Inflammatory macrophage treated with lipopolysaccharide for 1 hour (primary cell): ENCODE results near the gene SLC9A1.

Source experiments
- DNase-seq, 2 donors: peaks; one replicate each; pipeline ENCODE4 v3.0.0-alpha.2; 2020 to 2022

The SLC9A1 gene

DNA sequence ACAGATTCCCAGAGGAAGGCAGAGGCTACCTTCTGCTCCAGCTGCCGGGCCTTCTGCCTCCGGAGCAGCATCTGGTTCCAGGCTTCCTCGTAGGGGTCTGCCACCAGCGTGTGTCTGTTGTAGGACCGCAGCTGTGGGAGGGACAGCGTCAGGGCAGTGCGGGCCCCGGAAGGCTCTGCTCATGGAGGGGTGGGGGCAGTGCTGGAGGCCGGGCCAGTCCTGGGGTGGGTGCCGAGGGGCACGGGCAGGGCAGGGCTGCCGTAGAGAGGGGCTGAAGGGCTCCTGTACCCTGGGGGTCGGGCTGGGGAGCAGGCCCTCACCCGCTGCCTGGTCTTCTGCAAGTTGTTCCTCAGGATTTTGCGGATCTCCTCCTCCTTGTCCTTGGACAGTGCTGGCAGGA is 53.2 kb downstream of the SLC9A1 start:
- DNase-seq, result no peak

DNA sequence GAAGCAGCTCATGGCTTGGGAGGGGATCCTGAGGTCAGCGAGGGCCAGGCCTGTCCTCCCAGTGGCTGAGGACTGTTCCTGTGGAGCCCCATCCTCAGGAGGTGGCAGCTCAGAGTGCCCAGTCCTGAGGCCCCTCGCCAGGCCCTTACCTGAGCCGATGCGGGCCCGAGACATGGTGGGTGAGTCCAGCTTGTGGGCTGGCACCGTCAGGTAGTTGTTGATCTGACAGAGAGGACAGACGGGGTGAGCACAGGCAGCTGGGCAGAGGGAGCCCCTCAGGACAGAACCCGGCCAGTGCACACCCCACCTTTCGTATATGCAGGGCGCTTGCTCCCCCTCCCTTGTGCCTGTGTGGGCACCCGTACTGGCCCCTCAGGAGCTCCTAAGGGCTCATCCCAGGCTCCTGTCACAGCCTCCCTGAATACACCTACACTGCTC is 53.9 kb downstream of the SLC9A1 start:
- DNase-seq, result no peak

- DNase-seq, result no peak
Measured at GRCh38 chr1:27100335-27101053, 54.4 kb downstream of the SLC9A1 start.

GRCh38 chr1:27099587-27100334 is 55.2 kb downstream of the SLC9A1 start:
- DNase-seq, result peak; percentile 55 to 72

DNA sequence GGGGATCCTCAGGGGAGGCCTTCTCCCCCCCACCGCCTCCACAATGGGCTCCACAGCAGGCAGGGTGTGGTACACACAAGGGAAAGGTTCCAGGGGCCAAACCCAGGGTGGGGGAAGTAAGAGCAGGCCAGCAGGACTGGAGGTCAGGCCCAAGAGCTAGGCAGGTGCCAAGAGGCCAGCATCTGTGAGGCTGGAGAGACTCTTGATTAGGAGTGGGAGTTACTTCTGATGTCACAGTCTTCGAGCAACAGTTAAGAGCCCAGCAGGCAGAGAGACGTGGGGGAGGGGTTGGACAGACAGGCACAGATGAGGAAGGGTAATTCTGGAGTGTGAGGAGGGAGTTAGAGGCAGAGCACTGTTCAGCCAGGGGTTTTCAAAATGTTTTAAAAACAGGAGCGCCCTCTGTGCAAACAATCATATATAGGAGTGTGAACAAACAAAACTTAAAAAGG is 55.8 kb downstream of the SLC9A1 start:
- peak; percentile 31 to 74 for DNase-seq

GRCh38 chr1:27098431-27099134 is 56.3 kb downstream of the SLC9A1 start:
- peak; percentile 42 to 69 for DNase-seq

DNA sequence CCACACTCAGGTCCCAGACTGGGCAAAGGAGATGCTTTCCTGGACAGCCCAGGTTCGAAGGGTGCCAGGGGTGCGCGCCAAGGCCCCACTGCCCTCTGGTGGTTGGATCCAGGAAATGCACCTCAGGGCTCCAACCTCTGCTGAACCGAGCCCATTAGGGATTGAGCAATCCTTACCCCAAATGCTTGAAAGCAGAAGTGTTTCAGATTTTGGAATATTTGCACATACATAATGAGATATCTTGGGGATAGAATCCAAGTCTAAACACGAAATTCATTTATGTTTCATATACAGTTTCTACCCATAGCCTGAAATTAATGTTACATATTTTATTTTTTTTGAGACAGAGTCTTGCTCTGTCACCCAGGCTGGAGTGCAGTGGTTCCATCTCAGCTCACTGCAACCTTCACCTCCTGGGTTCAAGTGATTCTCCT is 57.4 kb downstream of the SLC9A1 start:
- peak; percentile 87 to 97 for DNase-seq

GRCh38 chr1:27095576-27095975 is 59.3 kb downstream of the SLC9A1 start:
- DNase-seq, result peak; percentile 85 to 91

DNA sequence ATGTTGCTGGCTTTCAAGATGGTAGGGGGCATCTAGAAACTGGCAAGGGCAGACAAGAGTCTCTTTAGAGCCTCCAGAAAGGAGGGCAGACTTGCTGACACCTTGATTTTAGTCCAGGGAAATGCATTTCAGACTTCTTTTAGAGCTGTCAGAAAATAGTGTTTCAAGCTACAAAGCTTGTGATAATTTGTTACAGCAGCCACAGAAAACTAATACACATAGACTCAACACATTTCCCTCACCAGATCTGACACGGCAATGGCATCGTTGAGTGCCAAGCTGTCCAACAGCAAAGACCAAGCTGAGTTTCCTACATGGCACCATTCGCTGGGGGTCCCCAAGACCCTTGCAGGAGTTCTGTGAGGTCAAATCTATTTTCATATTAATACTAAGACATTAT is 62.0 kb downstream of the SLC9A1 start:
- no peak for DNase-seq

GRCh38 chr1:27090911-27091310 is 64.0 kb downstream of the SLC9A1 start:
- DNase-seq, result no peak

GRCh38 chr1:27087371-27088220 is 67.3 kb downstream of the SLC9A1 start:
- DNase-seq, result peak; percentile 64 to 88

DNA sequence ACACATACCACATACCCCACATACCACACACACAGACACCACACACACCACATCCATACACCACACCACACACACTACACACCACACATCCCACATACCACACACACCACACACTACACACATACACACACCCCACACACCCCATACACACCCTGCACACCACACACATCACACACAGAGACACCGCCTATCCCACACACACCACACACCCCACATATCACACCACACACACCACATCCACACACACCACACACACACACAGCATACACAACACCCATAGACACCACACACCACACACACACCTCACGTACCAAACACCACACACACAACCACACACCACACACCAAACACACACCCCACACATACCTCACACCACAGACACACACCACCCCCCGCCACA is 68.3 kb downstream of the SLC9A1 start:
- no peak for DNase-seq

DNA sequence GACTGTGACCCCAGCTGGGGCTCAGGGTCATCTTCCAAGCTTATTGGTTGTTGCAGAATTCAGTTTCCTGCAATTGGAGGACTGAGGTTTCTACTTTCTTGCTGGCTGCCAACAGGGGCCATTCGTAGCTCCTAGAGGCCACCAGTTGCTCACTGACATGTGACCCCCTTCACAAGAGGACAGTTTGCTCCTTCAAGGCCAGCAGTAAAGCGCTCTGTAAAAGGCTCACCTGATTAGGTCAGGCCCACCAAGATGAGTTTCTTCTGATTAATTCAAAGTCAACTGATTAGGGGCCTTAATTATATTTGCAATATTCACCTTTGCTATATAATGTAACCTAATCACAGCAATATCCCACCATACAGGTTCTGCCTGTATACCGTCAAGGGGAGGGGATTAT is 68.9 kb downstream of the SLC9A1 start:
- no peak for DNase-seq

DNA sequence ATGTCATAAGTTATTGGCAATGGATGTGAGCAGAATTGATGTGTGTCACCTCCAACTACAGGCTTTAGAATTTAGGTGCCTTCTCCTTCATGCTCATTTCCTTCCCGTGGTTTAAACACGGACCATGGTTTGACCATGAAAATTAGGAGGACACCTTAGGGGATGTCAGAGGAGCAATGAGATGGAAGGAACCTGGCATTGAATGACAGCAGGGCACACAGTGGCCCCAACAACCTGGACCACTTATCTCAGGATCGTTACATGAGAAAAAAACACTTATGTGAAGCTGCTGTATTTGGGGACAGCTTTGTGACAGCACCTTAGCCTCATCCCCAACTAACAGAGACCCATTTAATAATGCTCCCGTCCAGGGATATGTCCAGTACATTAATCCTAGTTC is 70.8 kb downstream of the SLC9A1 start:
- DNase-seq, result no peak

- DNase-seq, result no peak
Measured at GRCh38 chr1:27077968-27078367, 77.0 kb downstream of the SLC9A1 start.

DNA sequence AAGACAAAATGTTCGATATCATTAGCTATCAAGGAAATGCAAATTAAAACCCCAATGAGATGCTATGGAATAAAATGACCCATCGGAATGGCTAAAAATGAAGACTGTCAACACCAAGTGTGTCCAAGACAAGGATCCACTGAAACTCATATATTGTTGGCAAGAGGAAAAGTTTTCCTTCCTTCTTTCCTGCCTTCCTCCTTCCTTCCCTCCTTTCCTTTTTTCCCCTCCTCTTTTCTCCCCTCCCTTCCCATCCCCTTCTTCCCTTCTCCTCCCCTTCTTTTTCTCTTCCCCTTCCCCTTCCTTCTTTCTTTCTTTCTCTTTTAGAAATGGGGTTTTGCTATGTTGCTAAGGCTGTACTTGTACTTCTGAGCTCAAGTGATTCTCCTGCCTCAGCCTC is 78.1 kb downstream of the SLC9A1 start:
- no peak for DNase-seq

DNA sequence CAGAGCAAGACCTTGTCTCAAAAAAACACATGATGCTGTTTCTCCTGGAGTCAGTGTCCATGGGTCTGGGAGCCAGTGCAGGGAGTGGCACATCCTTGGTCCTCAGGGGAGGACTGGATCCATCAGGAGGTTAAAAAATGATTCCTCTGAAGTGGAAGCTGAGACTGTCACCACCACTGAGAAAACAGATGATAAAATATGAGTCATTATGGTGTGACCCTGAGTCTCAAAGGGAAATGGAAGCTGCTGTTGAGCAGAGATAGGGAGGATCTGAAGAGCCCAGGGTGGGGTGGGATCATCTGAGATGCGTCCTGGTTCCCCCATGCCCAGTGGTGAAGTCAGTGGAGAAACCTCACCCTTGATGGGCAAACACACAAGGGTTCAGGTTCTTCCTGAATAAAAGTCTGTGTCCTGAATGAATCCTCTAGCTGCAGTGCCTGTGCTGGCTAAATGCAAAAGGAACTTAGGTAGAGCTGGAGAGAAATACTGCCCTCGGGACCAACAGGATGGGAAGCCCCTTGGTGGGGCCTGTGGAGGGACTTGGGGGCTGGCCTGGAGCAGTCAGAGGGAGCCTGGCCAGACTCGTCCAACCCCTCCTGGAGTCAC is 80.6 kb downstream of the SLC9A1 start:
- peak; percentile 74 to 94 for DNase-seq

DNA sequence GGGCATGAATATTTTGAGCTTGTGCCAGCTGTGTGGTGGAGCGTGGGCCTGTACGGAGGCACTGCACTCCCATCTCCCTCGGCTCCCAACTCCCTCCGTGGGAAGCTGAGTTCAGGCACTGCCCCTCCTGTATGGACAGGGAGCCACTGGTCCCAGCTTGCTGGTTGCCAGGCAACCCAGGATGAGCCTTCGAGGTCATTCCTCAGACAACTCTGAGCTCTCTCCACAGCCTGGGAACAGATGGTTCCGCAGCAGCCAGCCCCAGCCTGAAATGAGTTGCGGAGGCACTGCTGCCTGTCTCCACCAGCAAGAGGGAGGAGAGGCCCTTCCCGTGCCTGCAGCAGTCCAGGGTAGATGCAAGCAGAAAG is 83.9 kb downstream of the SLC9A1 start:
- no peak for DNase-seq

DNA sequence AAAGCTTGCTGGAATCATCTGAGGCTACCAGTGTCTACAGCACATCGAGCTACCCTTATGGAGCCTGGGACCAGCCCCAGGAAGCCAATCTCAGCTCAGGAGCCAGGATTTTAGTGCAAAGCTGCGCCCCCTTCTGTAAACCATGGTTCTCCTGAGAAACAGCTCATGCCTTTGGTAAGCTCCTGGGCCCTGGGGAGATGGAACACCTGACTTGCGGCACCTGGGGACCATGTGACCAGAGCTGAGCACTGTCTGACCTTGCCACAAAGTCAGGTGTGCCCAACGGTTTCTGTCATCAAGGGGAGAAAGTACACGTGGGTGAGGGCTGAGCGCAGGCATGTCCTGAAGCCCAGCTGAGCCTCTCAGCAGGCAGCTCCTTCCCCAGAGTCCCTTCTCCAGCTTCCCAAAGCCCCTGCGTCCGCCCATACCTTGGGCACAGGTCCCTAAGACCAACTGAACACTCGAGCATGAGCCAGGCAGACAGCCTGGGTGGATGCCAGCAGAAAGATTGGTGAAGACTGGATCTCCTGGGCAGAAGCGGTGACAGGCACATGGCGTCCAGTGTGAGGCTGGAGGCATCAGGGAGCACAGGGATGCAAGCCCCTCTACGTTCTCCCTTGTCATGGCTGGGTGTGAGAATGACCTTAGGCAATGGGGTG is 84.4 kb downstream of the SLC9A1 start:
- no peak for DNase-seq

GRCh38 chr1:27068922-27069321 is 86.0 kb downstream of the SLC9A1 start:
- no peak for DNase-seq

GRCh38 chr1:27065999-27066630 is 88.8 kb downstream of the SLC9A1 start:
- DNase-seq, result no peak
